ENCODE data around the gene FASTKD1. TPM values are rescaled to one million over a fixed set of nuclear protein-coding genes. Genes with fewer than 3 reads are reported as not detected.
"Not testable (repeated sequence)": the region's sequence is repeated elsewhere in the genome, so short reads cannot be mapped to it uniquely, and the experiment has no call there.

FASTKD1 gene
- total and polyA plus RNA-seq, 3 experiments from 2014 or later: 16.4 to 55.7 (median 53.8) TPM

GRCh38 chr2:169569948-169570347, 3.7 kb downstream of the FASTKD1 start:
- no peaks in the 10 kb centered on the region for H3K27me3 ChIP-seq (ENCODE audit: insufficient read depth, low read length, poor library complexity, severe bottlenecking)
- POLR2A ChIA-PET: no interaction called here
- no peaks in the 10 kb centered on the region for H3K9me3 ChIP-seq (ENCODE audit: low read length)
- peaks cover 0 to 29% (median 2%) of the 10 kb centered on the region in 3 donors for H3K36me3 Mint-ChIP-seq
- no peak overlapping the region for H3K4me3 ChIP-seq (ENCODE audit: low read length)
- H3K36me3 ChIP-seq (ENCODE audit: insufficient read depth, low read length): no peaks in the 10 kb centered on the region
- CTCF ChIA-PET: no interaction called here
- H3K4me1 Mint-ChIP-seq: peaks cover 23 to 34% (median 33%) of the 10 kb centered on the region in 3 donors
- no peak for DNase-seq
- H3K9me3 Mint-ChIP-seq: no peaks in the 10 kb centered on the region
- H3K27ac ChIP-seq (ENCODE audit: low read depth, low read length): no peak overlapping the region
- no peaks in the 10 kb centered on the region for H3K27me3 Mint-ChIP-seq
- H3K27ac Mint-ChIP-seq: peak overlapping the region in 1 of 8 donors; percentile 10
- no peak overlapping the region for H3K4me3 Mint-ChIP-seq
- peaks cover 5% of the 10 kb centered on the region for H3K4me1 ChIP-seq (ENCODE audit: insufficient read depth, low read length)

GRCh38 chr2:169565686-169566085, 8.0 kb downstream of the FASTKD1 start:
- Histone ChIP-seq H3K27ac (ENCODE audit: low read depth, low read length) (no peak overlapping the region), H3K9me3 (ENCODE audit: low read length) (no peaks in the 10 kb centered on the region), H3K4me3 (ENCODE audit: low read length) (no peak overlapping the region), H3K36me3 (ENCODE audit: insufficient read depth, low read length) (no peaks in the 10 kb centered on the region), H3K27me3 (ENCODE audit: insufficient read depth, low read length, poor library complexity, severe bottlenecking) (no peaks in the 10 kb centered on the region), H3K4me1 (ENCODE audit: insufficient read depth, low read length) (no peaks in the 10 kb centered on the region)
- Mint-ChIP-seq H3K27me3 (no peaks in the 10 kb centered on the region), H3K4me1 (peaks cover 9 to 12% (median 12%) of the 10 kb centered on the region in 3 donors), H3K36me3 (peaks cover 0 to 29% (median 8%) of the 10 kb centered on the region in 3 donors), H3K4me3 (peak overlapping the region in 1 of 7 donors; percentile 37), H3K9me3 (no peaks in the 10 kb centered on the region), H3K27ac (no peak overlapping the region)
- ChIA-PET CTCF (no interaction called here), POLR2A (no interaction called here)
- DNase-seq: no peak

GRCh38 chr2:169562519-169562918, 11.1 kb downstream of the FASTKD1 start:
- Histone ChIP-seq H3K4me1 (ENCODE audit: insufficient read depth, low read length) (no peaks in the 10 kb centered on the region), H3K36me3 (ENCODE audit: insufficient read depth, low read length) (no peaks in the 10 kb centered on the region), H3K9me3 (ENCODE audit: low read length) (no peaks in the 10 kb centered on the region), H3K4me3 (ENCODE audit: low read length) (no peak overlapping the region), H3K27me3 (ENCODE audit: insufficient read depth, low read length, poor library complexity, severe bottlenecking) (no peaks in the 10 kb centered on the region), H3K27ac (ENCODE audit: low read depth, low read length) (no peak overlapping the region)
- Mint-ChIP-seq H3K27ac (peak overlapping the region in 1 of 8 donors; percentile 82), H3K27me3 (no peaks in the 10 kb centered on the region), H3K9me3 (no peaks in the 10 kb centered on the region), H3K36me3 (peaks cover 0 to 31% (median 9%) of the 10 kb centered on the region in 3 donors), H3K4me1 (peaks cover 0 to 1% (median 0%) of the 10 kb centered on the region in 3 donors), H3K4me3 (no peak overlapping the region)
- ChIA-PET CTCF (interaction anchor here (1.2 kb wide), 1 partner anchor 10 kb away, joined by 4 read pairs; the partner anchor contains the start of gene FASTKD1), POLR2A (interaction anchor here (0.5 to 0.6 kb wide), 2 partner anchors 11 to 83 kb away, joined by 3 read pairs; partner anchors contain the start of gene BBS5)
- no peak for DNase-seq

- Mint-ChIP-seq H3K27ac (peak overlapping the region in 1 of 8 donors; percentile 82), H3K36me3 (peaks cover 0 to 30% (median 9%) of the 10 kb centered on the region in 3 donors)
- H3K36me3 ChIP-seq (ENCODE audit: insufficient read depth, low read length); DNase-seq; CTCF ChIA-PET; H3K27ac ChIP-seq (ENCODE audit: low read depth, low read length); H3K4me1 ChIP-seq (ENCODE audit: insufficient read depth, low read length); H3K27me3 ChIP-seq (ENCODE audit: insufficient read depth, low read length, poor library complexity, severe bottlenecking); H3K9me3 Mint-ChIP-seq; H3K27me3 Mint-ChIP-seq; H3K4me3 Mint-ChIP-seq; H3K4me1 Mint-ChIP-seq; H3K4me3 ChIP-seq (ENCODE audit: low read length); H3K9me3 ChIP-seq (ENCODE audit: low read length): not testable (repeated sequence)
- POLR2A ChIA-PET: interaction anchor here (0.5 kb wide), 1 partner anchor 11 kb away, joined by 3 read pairs; no protein-coding TSS in a partner anchor
These were observed 11.6 kb downstream of the FASTKD1 start for GRCh38 chr2:169562084-169562483.

- no peaks in the 10 kb centered on the region for H3K9me3 Mint-ChIP-seq
- Histone ChIP-seq H3K4me3 (ENCODE audit: low read length) (no peak overlapping the region), H3K4me1 (ENCODE audit: insufficient read depth, low read length) (no peaks in the 10 kb centered on the region), H3K27ac (ENCODE audit: low read depth, low read length) (no peak overlapping the region), H3K9me3 (ENCODE audit: low read length) (no peaks in the 10 kb centered on the region), H3K36me3 (ENCODE audit: insufficient read depth, low read length) (no peaks in the 10 kb centered on the region), H3K27me3 (ENCODE audit: insufficient read depth, low read length, poor library complexity, severe bottlenecking) (no peaks in the 10 kb centered on the region)
- H3K4me3 Mint-ChIP-seq: no peak overlapping the region
- no peak for DNase-seq
- H3K36me3 Mint-ChIP-seq: peaks cover 0 to 32% (median 9%) of the 10 kb centered on the region in 3 donors
- ChIA-PET CTCF (no interaction called here), POLR2A (no interaction called here)
- no peaks in the 10 kb centered on the region for H3K4me1 Mint-ChIP-seq
- no peak overlapping the region for H3K27ac Mint-ChIP-seq
- no peaks in the 10 kb centered on the region for H3K27me3 Mint-ChIP-seq
These were observed 12.3 kb downstream of the FASTKD1 start for GRCh38 chr2:169561364-169561763.

- H3K4me3 ChIP-seq (ENCODE audit: low read length): no peak overlapping the region
- ChIA-PET CTCF (no interaction called here), POLR2A (no interaction called here)
- Mint-ChIP-seq H3K4me1 (peaks cover 0 to 1% (median 0%) of the 10 kb centered on the region in 3 donors), H3K4me3 (no peak overlapping the region), H3K36me3 (peaks cover 6 to 52% (median 19%) of the 10 kb centered on the region in 3 donors), H3K27me3 (no peaks in the 10 kb centered on the region), H3K27ac (no peak overlapping the region), H3K9me3 (no peaks in the 10 kb centered on the region)
- H3K27me3 ChIP-seq (ENCODE audit: insufficient read depth, low read length, poor library complexity, severe bottlenecking): no peaks in the 10 kb centered on the region
- H3K9me3 ChIP-seq (ENCODE audit: low read length): no peaks in the 10 kb centered on the region
- H3K36me3 ChIP-seq (ENCODE audit: insufficient read depth, low read length): no peaks in the 10 kb centered on the region
- no peak overlapping the region for H3K27ac ChIP-seq (ENCODE audit: low read depth, low read length)
- no peak for DNase-seq
- H3K4me1 ChIP-seq (ENCODE audit: insufficient read depth, low read length): no peaks in the 10 kb centered on the region
These were observed 26.9 kb downstream of the FASTKD1 start for GRCh38 chr2:169546756-169547155.

- Mint-ChIP-seq H3K4me3 (no peak overlapping the region), H3K27ac (no peak overlapping the region), H3K36me3 (peaks cover 3 to 59% (median 17%) of the 10 kb centered on the region in 3 donors), H3K4me1 (no peaks in the 10 kb centered on the region), H3K9me3 (no peaks in the 10 kb centered on the region), H3K27me3 (no peaks in the 10 kb centered on the region)
- Histone ChIP-seq H3K36me3 (ENCODE audit: insufficient read depth, low read length) (no peaks in the 10 kb centered on the region), H3K4me1 (ENCODE audit: insufficient read depth, low read length) (no peaks in the 10 kb centered on the region), H3K27ac (ENCODE audit: low read depth, low read length) (no peak overlapping the region), H3K4me3 (ENCODE audit: low read length) (no peak overlapping the region), H3K9me3 (ENCODE audit: low read length) (no peaks in the 10 kb centered on the region), H3K27me3 (ENCODE audit: insufficient read depth, low read length, poor library complexity, severe bottlenecking) (no peaks in the 10 kb centered on the region)
- ChIA-PET CTCF (no interaction called here), POLR2A (no interaction called here)
- no peak for DNase-seq
These were observed 31.2 kb downstream of the FASTKD1 start for GRCh38 chr2:169542433-169542832.

- Mint-ChIP-seq H3K4me1 (no peaks in the 10 kb centered on the region), H3K9me3 (no peaks in the 10 kb centered on the region), H3K27ac (no peak overlapping the region), H3K27me3 (no peaks in the 10 kb centered on the region), H3K36me3 (peaks cover 0 to 52% (median 10%) of the 10 kb centered on the region in 3 donors), H3K4me3 (no peak overlapping the region)
- DNase-seq: no peak
- Histone ChIP-seq H3K27ac (ENCODE audit: low read depth, low read length) (no peak overlapping the region), H3K4me3 (ENCODE audit: low read length) (no peak overlapping the region), H3K4me1 (ENCODE audit: insufficient read depth, low read length) (no peaks in the 10 kb centered on the region), H3K27me3 (ENCODE audit: insufficient read depth, low read length, poor library complexity, severe bottlenecking) (no peaks in the 10 kb centered on the region), H3K36me3 (ENCODE audit: insufficient read depth, low read length) (no peaks in the 10 kb centered on the region), H3K9me3 (ENCODE audit: low read length) (no peaks in the 10 kb centered on the region)
- CTCF ChIA-PET: no interaction called here
- POLR2A ChIA-PET: no interaction called here
These were observed 33.5 kb downstream of the FASTKD1 start for GRCh38 chr2:169540146-169540545.

All from CD8-positive, alpha-beta memory T cell (primary cell).